Neuronal stem cell (in vitro differentiated cells): ENCODE measurements around the gene NRG3.

ENCODE experiments used
- DNase-seq: peaks from one replicate; pipeline ENCODE4 v3.0.0-alpha.2; 2013; ENCODE audit warnings: low spot score
- H2AFZ ChIP-seq: one replicate; pipeline ENCODE4 v1.6.1; 2013; ENCODE audit warnings: mild to moderate bottlenecking, low read length, inconsistent platforms
- H2AK5ac ChIP-seq: 2 replicates; pipeline ENCODE4 v1.6.1; 2013; ENCODE audit warnings: low read depth, mild to moderate bottlenecking, inconsistent platforms, low read length, moderate library complexity, mixed read lengths
- H2BK120ac ChIP-seq: 2 replicates; pipeline ENCODE4 v1.6.1; 2013; ENCODE audit warnings: low read depth, mild to moderate bottlenecking, inconsistent platforms, low read length, moderate library complexity, mixed read lengths
- H2BK12ac ChIP-seq: one replicate; pipeline ENCODE4 v1.6.1; 2013; ENCODE audit warnings: low read length, inconsistent platforms
- H2BK15ac ChIP-seq: 2 replicates; pipeline ENCODE4 v1.6.1; 2013; ENCODE audit warnings: mild to moderate bottlenecking, low read length, inconsistent platforms, mixed read lengths
- H2BK5ac ChIP-seq: one replicate; pipeline ENCODE4 v1.6.1; 2013; ENCODE audit warnings: inconsistent platforms, mild to moderate bottlenecking, low read length, moderate library complexity
- H3K14ac ChIP-seq: one replicate; pipeline ENCODE4 v1.6.1; 2013; ENCODE audit warnings: low read length, inconsistent platforms
- H3K18ac ChIP-seq: 2 replicates; pipeline ENCODE4 v1.6.1; 2013; ENCODE audit warnings: low read length, inconsistent platforms
- H3K23ac ChIP-seq: 2 replicates; pipeline ENCODE4 v1.6.1; 2013; ENCODE audit warnings: low read depth, mild to moderate bottlenecking, mixed read lengths, low read length, inconsistent platforms; ENCODE audit not compliant: poor library complexity
- H3K27ac ChIP-seq: replicated peaks from 3 replicates; pipeline ENCODE4 v1.5.1; 2013; ENCODE audit warnings: low read length, inconsistent platforms
- H3K27me3 ChIP-seq, 3 experiments: 2 replicates each; pipeline ENCODE4 v1.6.1; 2013; ENCODE audit warnings: low read length in 3 of 3, mild to moderate bottlenecking in 2 of 3, inconsistent platforms in 1 of 3, low read depth in 1 of 3, mixed read lengths in 1 of 3, moderate library complexity in 1 of 3; ENCODE audit not compliant: control insufficient read depth in 3 of 3, insufficient read depth in 3 of 3
- H3K36me3 ChIP-seq, 2 donors: replicated peaks in 1 of 2; 2 replicates each; pipeline ENCODE4 v1.6.1; 2013; ENCODE audit warnings: low read length in 2 of 2; ENCODE audit not compliant: control insufficient read depth in 2 of 2, insufficient read depth in 2 of 2
- H3K4ac ChIP-seq: 2 replicates; pipeline ENCODE4 v1.6.1; 2013; ENCODE audit warnings: inconsistent platforms, mild to moderate bottlenecking, low read length, moderate library complexity
- H3K4me1 ChIP-seq, 2 donors: 1 replicate in 1 of 2; 2 replicates in 1 of 2; pipeline ENCODE4 v1.6.1; 2013; ENCODE audit warnings: low read length in 2 of 2, low read depth in 1 of 2; ENCODE audit not compliant: control insufficient read depth in 2 of 2, insufficient read depth in 1 of 2
- H3K4me2 ChIP-seq: one replicate; pipeline ENCODE4 v1.6.1; 2013; ENCODE audit warnings: mild to moderate bottlenecking, low read length, inconsistent platforms; ENCODE audit not compliant: insufficient read depth, poor library complexity, severe bottlenecking
- H3K4me3 ChIP-seq, 2 donors: 2 replicates each; pipeline ENCODE4 v1.5.1; 2013; ENCODE audit warnings: low read length in 2 of 2, mild to moderate bottlenecking in 2 of 2, inconsistent platforms in 1 of 2, moderate library complexity in 1 of 2
- H3K79me1 ChIP-seq: one replicate; pipeline ENCODE4 v1.6.1; 2013; ENCODE audit warnings: low read depth, mild to moderate bottlenecking, inconsistent platforms, low read length, moderate library complexity
- H3K9ac ChIP-seq: one replicate; pipeline ENCODE4 v1.6.1; 2013; ENCODE audit warnings: mild to moderate bottlenecking, low read depth, low read length, inconsistent platforms; ENCODE audit not compliant: poor library complexity
- H3K9me3 ChIP-seq, 2 donors: replicated peaks in 1 of 2; 2 replicates each; pipeline versions ENCODE3 to v1.6.1; 2013; ENCODE audit warnings: low read length in 2 of 2, mild to moderate bottlenecking in 2 of 2, inconsistent platforms in 1 of 2, low read depth in 1 of 2, mixed read lengths in 1 of 2, moderate library complexity in 1 of 2; ENCODE audit not compliant: control insufficient read depth in 2 of 2, insufficient read depth in 1 of 2
- H4K8ac ChIP-seq: one replicate; pipeline ENCODE4 v1.6.1; 2013; ENCODE audit warnings: low read depth, mild to moderate bottlenecking, inconsistent platforms, low read length, moderate library complexity
- H4K91ac ChIP-seq: one replicate; pipeline ENCODE4 v1.6.1; 2013; ENCODE audit warnings: low read length, low read depth, mild to moderate bottlenecking, inconsistent platforms; ENCODE audit not compliant: poor library complexity
- WGBS, 2 donors: extraction: QIAGEN DNeasy Blood & Tissue Kit; methylation state at CpG; one replicate each; pipeline ENCODE4 v1.1.7; 2013; ENCODE audit warnings: missing lambda C conversion rate in 2 of 2, mixed read lengths in 1 of 2; ENCODE audit not compliant: insufficient read length in 2 of 2, insufficient replicate concordance in 1 of 2; ENCODE audit errors: extremely low coverage in 2 of 2; 5-methylcytosine and 5-hydroxymethylcytosine counted together

The NRG3 gene

GRCh38 chr10:81911328-81911727 is 36.3 kb downstream of the NRG3 start:
- Histone ChIP-seq H2AK5ac (no peak overlapping the region), H3K27ac (no peak overlapping the region), H2AFZ (no peak overlapping the region), H2BK15ac (no peak overlapping the region), H4K91ac (no peak overlapping the region), H3K9ac (no peak overlapping the region), H3K23ac (no peak overlapping the region), H2BK120ac (no peak overlapping the region), H3K27me3 (no peaks in the 10 kb centered on the region), H3K4me2 (no peak overlapping the region), H2BK5ac (no peak overlapping the region), H3K4me1 (peaks cover 0 to 2% of the 10 kb centered on the region in 2 donors), H3K4ac (no peak overlapping the region), H4K8ac (no peak overlapping the region), H3K79me1 (no peaks in the 10 kb centered on the region), H3K9me3 (no peaks in the 10 kb centered on the region), H3K14ac (no peak overlapping the region), H3K18ac (no peak overlapping the region), H2BK12ac (no peak overlapping the region), H3K4me3 (no peak overlapping the region), H3K36me3 (no peaks in the 10 kb centered on the region)
- WGBS, 2 donors = 100% methylated on average over 1 of the region's 3 CpGs; no CpG with 5 or more reads in 1 of the 2 donors
- DNase-seq = no peak

GRCh38 chr10:81914736-81915503 is 39.9 kb downstream of the NRG3 start:
- Histone ChIP-seq H3K79me1 (no peaks in the 10 kb centered on the region), H3K27ac (no peak overlapping the region), H3K23ac (no peak overlapping the region), H3K4me1 (peaks cover 0 to 2% of the 10 kb centered on the region in 2 donors), H2AFZ (no peak overlapping the region), H3K4me2 (no peak overlapping the region), H3K18ac (no peak overlapping the region), H2BK120ac (no peak overlapping the region), H3K4me3 (no peak overlapping the region), H4K91ac (no peak overlapping the region), H2BK15ac (no peak overlapping the region), H3K9ac (no peak overlapping the region), H3K14ac (no peak overlapping the region), H3K36me3 (no peaks in the 10 kb centered on the region), H2AK5ac (no peak overlapping the region), H2BK5ac (no peak overlapping the region), H3K9me3 (no peaks in the 10 kb centered on the region), H4K8ac (no peak overlapping the region), H3K27me3 (no peaks in the 10 kb centered on the region), H2BK12ac (no peak overlapping the region), H3K4ac (no peak overlapping the region)
- no CpG with 5 or more reads among the region's 3 CpGs for WGBS, 2 donors
- DNase-seq = no peak

- H2BK5ac ChIP-seq = no peak overlapping the region
- no peak overlapping the region for H3K27ac ChIP-seq
- H3K4me2 ChIP-seq = no peak overlapping the region
- no peak overlapping the region for H2BK120ac ChIP-seq
- no peak overlapping the region for H3K4me3 ChIP-seq
- H3K18ac ChIP-seq = no peak overlapping the region
- no peaks in the 10 kb centered on the region for H3K79me1 ChIP-seq
- no peak overlapping the region for H3K23ac ChIP-seq
- no peak overlapping the region for H3K14ac ChIP-seq
- no peak overlapping the region for H4K8ac ChIP-seq
- no peak overlapping the region for H3K9ac ChIP-seq
- H2AK5ac ChIP-seq = no peak overlapping the region
- H2BK12ac ChIP-seq = no peak overlapping the region
- no peak for DNase-seq
- H3K9me3 ChIP-seq = no peaks in the 10 kb centered on the region
- peaks cover 0 to 2% of the 10 kb centered on the region in 2 donors for H3K4me1 ChIP-seq
- H2AFZ ChIP-seq = no peak overlapping the region
- no peaks in the 10 kb centered on the region for H3K36me3 ChIP-seq
- no peak overlapping the region for H3K4ac ChIP-seq
- H3K27me3 ChIP-seq = no peaks in the 10 kb centered on the region
- H2BK15ac ChIP-seq = no peak overlapping the region
- H4K91ac ChIP-seq = no peak overlapping the region
- no CpG with 5 or more reads among the region's 2 CpGs for WGBS, 2 donors
These were observed 40.5 kb downstream of the NRG3 start for GRCh38 chr10:81915504-81915897.

- Histone ChIP-seq H3K79me1 (no peaks in the 10 kb centered on the region), H3K4ac (no peak overlapping the region), H3K23ac (no peak overlapping the region), H3K9me3 (no peaks in the 10 kb centered on the region), H3K14ac (no peak overlapping the region), H2BK5ac (no peak overlapping the region), H2AK5ac (no peak overlapping the region), H4K91ac (no peak overlapping the region), H3K36me3 (no peaks in the 10 kb centered on the region), H3K27ac (no peak overlapping the region), H3K4me1 (peaks cover 0 to 2% of the 10 kb centered on the region in 2 donors), H3K4me3 (no peak overlapping the region), H3K9ac (no peak overlapping the region), H2AFZ (no peak overlapping the region), H2BK12ac (no peak overlapping the region), H3K27me3 (no peaks in the 10 kb centered on the region), H3K4me2 (no peak overlapping the region), H4K8ac (no peak overlapping the region), H2BK120ac (no peak overlapping the region), H2BK15ac (no peak overlapping the region), H3K18ac (no peak overlapping the region)
- no CpG with 5 or more reads among the region's 5 CpGs for WGBS, 2 donors
- no peak for DNase-seq
These were observed 42.7 kb downstream of the NRG3 start for GRCh38 chr10:81917666-81918065.
